ENCODE results near the gene INTS4.
A peak's percentile ranks its signal among the peaks of the same experiment; 100 is the strongest.
"Not testable (repeated sequence)": the region's sequence is repeated elsewhere in the genome, so short reads cannot be mapped to it uniquely, and the experiment has no call there.

INTS4 gene, protein sequence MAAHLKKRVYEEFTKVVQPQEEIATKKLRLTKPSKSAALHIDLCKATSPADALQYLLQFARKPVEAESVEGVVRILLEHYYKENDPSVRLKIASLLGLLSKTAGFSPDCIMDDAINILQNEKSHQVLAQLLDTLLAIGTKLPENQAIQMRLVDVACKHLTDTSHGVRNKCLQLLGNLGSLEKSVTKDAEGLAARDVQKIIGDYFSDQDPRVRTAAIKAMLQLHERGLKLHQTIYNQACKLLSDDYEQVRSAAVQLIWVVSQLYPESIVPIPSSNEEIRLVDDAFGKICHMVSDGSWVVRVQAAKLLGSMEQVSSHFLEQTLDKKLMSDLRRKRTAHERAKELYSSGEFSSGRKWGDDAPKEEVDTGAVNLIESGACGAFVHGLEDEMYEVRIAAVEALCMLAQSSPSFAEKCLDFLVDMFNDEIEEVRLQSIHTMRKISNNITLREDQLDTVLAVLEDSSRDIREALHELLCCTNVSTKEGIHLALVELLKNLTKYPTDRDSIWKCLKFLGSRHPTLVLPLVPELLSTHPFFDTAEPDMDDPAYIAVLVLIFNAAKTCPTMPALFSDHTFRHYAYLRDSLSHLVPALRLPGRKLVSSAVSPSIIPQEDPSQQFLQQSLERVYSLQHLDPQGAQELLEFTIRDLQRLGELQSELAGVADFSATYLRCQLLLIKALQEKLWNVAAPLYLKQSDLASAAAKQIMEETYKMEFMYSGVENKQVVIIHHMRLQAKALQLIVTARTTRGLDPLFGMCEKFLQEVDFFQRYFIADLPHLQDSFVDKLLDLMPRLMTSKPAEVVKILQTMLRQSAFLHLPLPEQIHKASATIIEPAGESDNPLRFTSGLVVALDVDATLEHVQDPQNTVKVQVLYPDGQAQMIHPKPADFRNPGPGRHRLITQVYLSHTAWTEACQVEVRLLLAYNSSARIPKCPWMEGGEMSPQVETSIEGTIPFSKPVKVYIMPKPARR

DNA sequence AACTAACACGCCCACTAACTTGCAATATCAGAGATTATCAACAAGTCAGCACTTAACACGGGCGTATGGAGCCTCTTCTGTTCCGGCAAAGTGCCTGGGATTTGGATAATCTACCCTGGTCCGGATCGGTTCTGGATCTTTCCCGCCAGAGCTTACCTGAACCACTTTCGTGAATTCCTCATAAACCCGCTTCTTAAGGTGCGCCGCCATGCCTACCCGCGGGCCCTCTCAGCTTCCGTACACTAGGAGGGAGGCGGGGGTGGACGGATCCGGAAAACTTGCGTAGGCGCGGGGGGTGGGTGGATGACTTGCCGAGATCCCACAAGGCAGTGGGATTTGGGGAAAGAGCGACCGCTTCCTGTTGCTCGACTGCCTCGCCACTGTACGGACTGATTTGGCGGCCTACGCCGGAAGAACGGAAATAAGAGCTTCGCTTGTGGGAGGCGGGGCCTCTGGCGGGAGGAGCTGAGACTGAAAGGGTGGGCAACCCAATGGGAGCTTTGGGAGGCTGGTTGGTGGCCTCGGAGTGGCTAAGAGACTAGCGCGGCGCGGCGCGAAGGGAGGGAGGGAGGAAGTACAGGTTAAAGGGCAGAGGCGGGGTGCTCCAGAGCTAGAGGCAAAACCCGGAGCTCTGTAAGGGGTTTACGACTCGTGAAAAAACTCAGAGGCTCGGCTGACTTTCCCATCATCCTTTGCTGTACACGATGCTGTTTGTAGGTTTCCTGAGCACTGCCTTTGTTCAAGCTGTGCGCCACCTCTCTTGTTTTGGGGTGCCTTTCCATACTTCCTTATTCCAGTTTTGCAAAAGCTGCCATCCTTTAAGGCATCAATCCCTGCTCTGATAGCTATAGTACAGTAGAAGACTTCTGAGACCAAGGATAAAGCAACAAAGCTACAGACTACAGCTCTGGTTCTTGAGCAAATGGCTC, at the start of gene INTS4:
Gene INTS4 (minus strand): TSS at position 235 of the 929 bp plus-strand sequence. CDS start 25 bp downstream, at position 210.
- DNase-seq, result peak; percentile 99

DNA sequence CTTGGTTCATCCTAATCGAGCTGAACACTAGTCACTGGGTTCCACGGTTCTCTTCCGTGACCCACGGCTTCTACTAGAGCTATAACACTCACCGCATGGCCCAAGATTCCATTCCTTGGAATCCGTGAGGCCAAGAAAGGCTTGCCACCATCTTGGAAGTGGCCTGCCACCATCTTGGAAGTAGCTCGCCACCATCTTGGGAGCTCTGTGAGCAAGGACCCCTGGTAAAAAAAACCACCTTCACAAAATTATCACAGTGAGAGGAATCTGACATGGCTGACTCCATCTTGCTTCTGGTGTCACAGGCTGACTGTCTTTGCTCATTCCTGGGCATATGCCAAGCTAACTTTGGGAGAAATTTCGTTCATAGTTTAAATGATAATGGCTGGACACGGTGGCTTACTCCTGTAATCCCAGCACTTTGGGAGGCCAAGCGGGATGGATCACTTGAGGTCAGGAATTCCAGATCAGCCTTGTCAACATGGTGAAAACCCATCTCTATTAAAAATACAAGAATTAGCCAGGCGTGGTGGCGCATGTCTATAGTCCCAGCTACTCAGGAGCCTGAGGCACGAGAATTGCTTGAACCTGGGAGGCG, 47.5 kb upstream of the INTS4 start:
- DNase-seq, result no peak

DNA sequence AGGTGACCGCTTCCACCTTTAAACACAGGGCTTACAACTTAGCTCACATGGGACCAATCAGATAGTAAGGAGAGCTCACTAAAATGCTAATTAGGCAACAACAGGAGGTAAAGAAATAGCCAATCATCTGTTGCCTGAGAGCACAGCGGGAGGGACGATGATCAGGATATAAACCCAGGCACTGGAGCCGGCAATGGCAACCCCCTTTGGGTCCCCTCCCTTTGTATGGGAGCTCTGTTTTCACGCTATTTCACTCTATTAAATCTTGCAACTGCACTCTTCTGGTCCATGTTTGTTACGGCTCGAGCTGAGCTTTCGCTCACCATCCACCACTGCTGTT, 46.9 kb upstream of the INTS4 start:
- DNase-seq, result not testable (repeated sequence)

DNA sequence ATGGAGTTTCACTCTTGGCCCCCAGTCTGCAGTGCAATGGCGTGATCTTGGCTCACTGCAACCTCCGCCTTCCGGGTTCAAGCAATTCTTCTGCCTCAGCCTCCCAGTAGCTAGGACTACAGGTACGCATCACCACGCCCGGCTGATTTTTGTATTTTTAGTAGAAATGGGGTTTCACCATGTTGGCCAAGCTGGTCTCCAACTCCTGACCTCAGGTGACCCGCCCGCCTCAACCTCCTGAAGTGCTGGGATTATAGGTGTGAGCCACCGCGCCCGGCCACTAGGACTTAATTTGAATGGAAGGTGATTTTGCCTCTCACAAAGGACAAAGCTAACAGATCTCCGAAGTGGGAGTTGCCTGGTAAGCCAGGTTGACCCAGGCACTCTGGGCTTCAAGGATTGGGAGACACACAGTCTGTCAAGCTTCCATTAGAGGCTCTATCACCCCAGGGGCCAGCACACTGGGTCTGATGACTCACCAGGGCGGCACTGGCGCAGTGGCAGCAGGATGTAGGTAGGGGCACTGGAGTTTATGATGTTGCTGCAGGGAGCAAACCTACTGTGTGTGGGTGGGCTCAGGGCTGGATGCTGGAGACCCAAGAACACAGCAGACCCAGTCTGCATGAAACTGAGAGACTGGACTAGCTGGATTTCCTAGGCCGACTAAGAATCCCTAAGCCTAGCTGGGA, 46.4 kb upstream of the INTS4 start:
- DNase-seq, result no peak

DNA sequence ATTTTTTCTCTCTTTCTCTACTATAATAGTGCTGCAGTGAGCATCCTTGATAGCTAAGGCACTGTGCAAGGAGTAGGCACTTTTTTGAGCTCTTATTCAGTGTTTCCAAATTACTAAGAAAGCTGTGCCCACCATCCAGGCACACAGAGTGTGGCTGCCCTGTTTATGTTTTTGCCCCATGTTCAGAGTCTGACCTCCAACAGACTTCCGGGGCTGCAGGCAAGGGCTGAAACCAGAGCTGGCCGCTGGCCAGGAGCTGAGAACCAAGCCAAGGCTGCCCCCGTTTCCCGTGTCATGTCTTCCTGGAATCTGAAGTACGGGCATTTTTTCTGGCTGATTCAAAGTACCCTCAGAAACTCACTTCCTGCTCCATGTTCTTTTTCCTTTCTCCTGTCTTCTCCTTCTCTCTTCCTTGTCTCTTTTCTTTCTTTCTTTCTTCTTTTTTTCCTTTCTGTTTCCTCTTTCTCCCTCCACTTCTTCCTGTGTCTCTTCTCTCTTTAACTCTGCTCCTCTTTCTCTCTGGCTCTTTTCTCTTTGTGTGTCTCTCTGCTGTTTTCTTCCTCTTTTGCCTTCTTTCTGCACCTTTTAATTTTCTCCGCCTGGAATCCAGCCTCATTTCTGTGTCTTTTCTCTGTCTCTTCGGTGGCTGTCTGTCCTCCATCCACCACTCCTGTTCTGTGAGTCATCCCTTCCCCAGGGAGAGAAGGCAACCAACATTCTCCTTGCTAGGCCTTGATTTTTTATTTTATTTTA, 45.6 kb upstream of the INTS4 start:
- peak; percentile 18 for DNase-seq

DNA sequence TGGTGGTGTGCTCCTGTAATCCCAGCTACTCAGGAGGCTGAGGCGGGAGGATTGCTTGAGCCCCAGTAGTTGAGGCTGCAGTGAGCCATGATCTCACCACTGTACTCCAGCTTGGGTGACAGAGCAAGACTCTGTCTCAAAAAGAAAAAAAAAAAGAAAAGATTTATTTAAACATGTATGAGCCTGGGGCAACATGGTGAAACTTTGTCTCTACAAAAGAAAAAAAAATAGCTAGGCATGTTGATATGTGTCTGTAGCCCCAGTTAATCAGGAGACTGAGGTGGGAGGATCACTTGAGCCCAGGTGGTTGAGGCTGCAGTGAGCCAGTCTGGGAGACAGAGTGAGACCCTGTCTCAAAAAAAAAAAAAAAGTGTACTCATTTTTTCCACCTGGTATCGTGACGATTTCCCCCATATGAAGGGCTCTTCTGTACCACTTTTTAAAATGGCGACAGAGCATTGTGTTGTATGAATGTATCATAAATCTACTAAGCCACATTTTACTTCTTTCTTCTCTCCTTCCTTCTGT, 45.0 kb upstream of the INTS4 start:
- DNase-seq, result no peak

DNA sequence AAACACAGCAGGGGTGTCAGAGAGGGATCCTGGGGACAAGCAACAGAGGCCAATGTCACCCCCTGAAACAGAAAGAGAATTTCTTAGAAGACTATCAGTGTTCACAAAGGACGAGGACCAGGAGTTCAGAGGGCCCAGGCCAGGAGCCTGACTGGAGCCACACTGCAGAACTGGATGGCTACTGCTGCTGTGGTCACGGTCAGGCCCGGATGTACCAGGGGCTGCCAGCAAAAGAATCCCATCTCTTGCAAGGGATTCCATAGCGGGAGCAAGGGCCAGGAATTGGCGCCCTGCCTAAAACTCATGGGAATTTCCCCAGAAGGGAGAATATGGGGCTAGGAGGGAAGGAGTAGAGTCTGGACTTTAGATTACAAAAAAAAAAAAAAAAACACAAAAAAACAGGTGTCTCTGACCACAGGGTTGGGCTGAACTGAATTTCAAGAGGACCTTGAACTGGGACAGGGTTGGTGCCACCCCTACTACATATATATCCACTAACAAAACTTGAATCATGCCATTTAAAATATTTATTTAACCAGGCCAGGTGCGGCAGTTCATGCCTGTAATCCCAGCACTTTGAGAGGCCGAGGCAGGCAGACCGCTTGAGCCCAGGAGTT, 44.3 kb upstream of the INTS4 start:
- no peak for DNase-seq

DNA sequence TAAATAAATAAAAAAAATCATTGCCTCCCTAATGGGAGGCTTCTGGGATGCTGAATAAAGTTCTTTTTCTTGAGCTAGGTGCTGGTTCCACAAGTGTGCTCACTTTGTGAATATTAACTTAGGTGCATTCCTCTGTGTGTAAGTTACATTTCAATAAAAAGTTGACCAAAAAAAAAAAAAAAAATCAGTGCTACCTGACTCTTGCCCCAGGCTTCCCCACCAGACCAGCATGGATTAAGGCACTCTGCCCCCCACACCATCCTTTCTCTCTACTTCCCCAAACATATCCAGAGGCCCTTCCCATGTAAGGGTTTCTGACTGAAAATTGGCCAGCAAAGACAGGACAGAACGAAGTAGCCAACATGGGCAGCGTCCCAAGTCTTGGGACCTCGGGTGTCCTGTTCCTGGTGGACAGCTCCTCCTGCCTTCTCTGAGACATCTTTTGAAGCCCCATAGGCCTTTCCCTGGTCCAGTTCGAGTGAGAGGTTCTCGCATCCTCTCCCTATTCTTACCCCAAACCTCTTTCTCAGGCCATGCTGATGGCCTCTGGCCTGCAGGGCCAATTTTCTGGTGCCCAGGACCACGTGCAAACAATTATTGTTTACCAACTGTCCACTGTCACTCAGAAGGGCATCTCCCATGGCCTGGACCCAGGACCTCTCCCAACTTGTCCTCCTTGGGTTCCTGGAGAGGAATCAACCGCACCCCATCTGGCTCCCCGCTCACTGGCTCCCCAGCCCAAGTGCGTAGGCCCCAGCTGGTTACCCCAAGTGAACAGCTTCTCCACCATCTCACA, 43.6 kb upstream of the INTS4 start:
- DNase-seq, result no peak

DNA sequence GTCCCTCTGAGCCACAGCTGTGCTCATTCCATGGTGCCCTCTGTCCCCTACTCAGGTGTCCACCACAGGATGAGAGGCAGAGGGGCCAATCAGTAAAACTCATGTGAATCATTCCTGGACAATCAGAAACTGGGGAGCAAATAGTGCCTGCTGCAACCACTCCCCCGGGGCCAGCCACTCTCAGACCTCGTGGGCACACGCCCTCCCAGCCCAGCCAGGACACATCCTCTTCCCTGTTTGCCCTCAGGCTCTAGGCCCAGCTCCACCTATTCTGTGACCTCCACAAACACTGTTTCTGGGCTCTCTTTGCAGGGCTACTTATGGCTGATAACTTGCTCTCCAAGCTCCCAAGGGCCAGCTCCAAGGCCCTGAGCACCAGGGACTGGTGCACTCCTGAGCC, 42.6 kb upstream of the INTS4 start:
- DNase-seq, result no peak

DNA sequence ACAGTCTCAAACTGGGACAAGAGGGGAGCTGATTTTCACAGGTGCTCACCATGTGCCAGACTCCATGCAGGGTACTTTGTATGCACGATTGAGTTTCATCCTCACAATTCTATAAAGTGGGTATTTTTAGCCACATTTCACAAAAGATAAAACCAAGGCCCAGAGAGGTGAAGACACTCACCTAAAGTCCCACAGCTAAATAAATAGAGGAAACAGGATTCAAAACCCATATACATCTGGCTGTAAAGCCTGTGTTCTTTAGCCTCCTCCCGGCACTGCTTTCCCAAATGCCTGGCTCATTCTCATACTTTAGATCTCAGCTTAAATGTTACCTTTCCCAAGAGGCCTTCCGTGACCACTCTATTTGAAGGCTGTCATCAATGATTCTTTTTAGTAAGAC, 41.8 kb upstream of the INTS4 start:
- no peak for DNase-seq

DNA sequence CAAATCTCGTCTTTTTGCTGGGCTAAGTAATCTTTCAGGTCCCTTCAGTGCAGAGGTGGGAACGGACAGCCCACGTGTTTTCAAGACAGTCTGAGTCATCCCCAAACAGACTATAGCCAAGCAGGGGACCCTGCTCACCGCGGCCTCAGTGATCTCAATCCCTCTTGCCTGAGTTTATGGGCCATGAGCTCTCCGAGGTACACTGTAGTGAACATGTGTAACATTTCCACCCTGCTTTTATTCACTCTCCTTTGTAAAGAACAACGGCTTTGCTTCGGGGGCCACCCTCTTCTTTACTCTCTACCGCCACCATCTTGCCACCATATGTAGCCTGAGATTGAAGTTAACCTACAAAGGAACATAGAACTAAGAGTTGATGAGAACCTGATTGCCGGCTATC, 40.2 kb upstream of the INTS4 start:
- DNase-seq, result no peak

DNA sequence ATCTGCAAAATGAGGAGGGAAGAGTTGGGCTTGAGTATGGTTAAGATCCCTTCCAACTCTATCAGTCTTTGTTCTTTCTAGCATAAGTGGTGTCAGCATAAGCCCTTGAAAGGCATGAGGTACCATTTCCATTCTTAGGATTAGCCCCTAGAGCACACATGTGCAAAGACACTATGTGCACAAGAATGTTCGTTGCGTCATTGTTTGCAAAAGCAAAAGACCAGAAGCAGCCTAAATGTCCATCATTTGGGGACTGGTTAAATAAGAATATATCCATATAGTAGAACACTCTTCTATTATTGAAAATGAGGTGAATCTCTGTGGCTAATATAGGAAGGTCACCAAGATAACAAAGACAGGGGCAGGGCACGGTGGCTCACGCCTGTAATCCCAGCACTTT, 38.6 kb upstream of the INTS4 start:
- DNase-seq, result no peak

DNA sequence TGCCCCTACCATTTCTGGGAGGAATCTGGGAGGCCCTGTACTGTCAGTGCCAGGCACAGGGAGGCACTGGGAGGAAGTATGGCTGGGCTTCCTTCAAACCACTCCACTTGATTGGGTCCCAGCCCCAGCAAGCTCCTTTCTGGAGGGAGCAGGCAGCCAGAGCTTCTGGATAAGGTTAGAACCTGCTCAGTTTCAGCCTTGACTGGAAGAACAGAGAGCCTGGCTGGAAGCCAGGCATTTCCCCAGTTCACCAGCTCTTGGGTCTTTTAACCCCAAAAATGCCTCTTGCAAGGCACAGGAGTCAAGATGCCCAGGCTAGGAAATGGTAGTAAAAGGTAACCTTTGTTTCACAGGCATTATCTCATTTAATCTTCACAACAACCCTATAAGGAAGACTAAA, 37.6 kb upstream of the INTS4 start:
- DNase-seq, result no peak

DNA sequence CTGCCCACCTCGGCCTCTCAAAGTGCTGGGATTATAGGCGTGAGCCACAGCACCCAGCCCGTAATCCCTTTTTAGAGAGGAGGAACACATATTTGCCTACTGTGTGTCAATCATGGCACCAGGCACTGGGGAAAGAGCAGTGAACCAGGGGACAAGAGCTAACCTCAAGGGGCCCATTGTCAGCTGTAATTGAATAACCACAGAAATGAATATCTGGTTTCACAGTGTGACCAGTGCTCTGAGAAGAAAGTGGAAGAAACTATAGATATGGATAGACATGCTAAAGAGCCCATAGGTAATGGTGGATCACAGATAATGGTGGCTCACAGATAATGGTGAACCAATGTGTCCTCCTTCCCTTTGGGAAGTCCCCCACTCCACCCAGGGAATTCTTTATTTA, 37.2 kb upstream of the INTS4 start:
- no peak for DNase-seq

DNA sequence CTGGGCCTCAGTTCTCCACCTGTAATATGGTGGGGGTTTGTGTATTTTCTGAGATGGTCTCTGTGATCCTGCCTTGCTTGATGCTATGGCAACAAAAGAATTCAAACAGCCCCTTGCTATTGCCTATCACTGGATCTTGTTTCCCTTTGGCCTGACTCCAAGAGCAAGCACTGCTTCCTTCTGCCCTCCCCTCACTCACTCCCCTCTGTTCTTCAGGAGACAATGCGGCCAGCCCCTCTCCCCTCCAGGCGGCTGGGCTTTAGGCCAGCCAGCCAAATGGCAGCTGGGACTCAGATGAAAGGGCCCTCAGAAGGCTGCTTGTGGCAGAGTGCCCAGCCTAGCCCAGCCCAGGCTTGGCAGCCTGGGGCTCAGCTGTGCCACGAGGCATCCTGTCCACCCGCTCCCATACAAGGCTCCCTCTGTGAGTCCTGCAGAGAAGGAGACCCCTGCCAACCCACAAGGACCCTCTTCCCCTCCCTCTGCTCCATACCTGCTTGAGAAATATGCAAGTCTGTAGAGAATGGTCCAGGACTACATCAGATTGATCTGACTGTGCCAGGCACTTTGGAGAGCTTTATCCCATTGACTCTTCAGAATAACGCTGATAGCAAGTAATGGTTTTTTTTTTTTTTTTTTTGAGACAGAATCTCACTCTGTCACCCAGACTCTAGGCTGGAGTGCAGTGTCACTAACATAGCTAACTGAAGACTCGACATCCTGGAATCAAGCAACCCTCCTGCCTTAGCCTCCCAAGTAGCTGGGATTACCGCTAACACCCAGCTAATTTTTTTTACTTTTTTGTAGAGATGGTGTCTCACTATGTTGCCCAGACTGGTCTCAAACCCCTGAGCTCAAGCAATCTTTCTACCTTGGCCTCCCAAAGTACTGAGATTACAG, 36.2 kb upstream of the INTS4 start:
- peak; percentile 80 for DNase-seq

DNA sequence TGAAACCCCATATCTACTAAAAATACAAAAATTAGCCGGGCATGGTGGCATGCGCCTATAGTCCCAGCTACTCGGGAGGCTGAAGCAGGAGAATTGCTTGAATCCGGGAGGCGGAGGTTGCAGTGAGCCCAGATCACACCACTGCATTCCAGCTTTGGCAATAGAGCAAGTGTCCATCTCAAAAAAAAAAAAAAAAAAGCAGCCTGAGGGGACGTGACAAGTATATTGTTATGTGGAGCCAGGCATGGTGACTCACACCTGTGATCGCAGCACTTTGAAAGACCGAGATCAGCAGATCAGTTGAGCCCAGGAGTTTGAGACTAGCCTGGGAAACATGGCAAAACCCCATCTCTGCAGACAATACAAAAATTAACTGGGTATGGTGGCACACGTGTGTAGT, 34.0 kb upstream of the INTS4 start:
- DNase-seq, result not testable (repeated sequence)

DNA sequence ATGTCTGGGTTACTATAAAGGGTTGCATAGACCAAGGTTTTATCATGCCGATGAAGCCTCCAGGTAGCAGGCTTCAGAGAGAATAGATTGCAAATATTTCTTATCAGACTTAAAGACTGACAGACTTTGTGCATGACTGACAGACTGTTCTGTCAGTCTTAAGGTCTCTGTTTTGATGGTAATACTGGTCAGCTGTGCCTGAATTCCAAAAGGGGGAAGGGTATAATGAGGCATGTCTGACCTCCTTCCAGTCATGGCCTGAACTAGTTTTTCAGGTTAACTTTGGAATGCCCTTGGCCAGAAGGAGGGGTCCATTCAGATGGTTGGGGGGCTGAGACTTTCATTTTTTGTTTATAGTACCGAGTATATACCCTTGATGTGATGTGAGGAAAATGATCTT, 33.3 kb upstream of the INTS4 start:
- DNase-seq, result no peak

DNA sequence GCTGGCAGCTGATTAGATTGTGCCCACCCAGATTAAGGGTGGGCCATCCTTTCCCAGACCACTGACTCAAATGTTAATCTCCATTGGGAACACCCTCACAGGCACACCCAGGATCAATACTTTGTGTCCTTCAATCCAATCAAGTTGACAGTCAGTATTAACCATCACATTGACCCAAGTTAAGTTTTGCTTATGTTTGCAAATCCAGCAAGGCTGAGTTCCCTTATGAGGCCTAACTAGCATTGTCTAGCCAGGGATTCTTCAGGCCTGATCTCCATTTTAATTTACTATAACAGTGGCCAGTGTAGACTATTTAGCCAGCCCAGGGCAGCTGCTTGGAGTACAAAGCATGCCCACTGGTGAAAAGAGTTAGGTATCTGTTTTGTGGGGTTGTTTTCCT, 30.9 kb upstream of the INTS4 start:
- no peak for DNase-seq
